Measurements from ENCODE around the gene ADGRL3. TPM values are rescaled to one million over a fixed set of nuclear protein-coding genes. Genes with fewer than 3 reads are reported as not detected.

ADGRL3 gene
- total and polyA plus RNA-seq, 3 donors from 2014 or later, result 11.6 to 21.6 (median 12.8) TPM

- no peak for DNase-seq
- Histone ChIP-seq H3K4me3 (no peak overlapping the region), H3K27ac (no peak overlapping the region), H3K4me1 (no peaks in the 10 kb centered on the region), H3K9me3 (no peaks in the 10 kb centered on the region), H3K27me3 (no peaks in the 10 kb centered on the region), H3K36me3 (ENCODE audit: low read depth, missing control alignments) (no peaks in the 10 kb centered on the region)
- no peak for TF ChIP-seq POLR2A (IDR thresholded peaks at IDR 0.05)
- TF ChIP-seq CTCF (IDR thresholded peaks at IDR 0.05), result no peak
- 55 to 91% methylated on average over 1 of the region's 1 CpG for WGBS, 2 donors
- intact Hi-C loops (cut with DNase I; ENCODE audit: low total_unique reads), result no loop called here
Measured at GRCh38 chr4:61175495-61175894, 24.6 kb upstream of the ADGRL3 start.

- intact Hi-C loops (cut with DNase I; ENCODE audit: low total_unique reads), result no loop called here
- TF ChIP-seq CTCF (IDR thresholded peaks at IDR 0.05) (no peak), POLR2A (IDR thresholded peaks at IDR 0.05) (no peak)
- 90 to 91% methylated on average over 2 of the region's 2 CpGs for WGBS, 2 donors
- H3K4me3 ChIP-seq, result no peak overlapping the region
- DNase-seq, result no peak
- no peaks in the 10 kb centered on the region for H3K4me1 ChIP-seq
- H3K27ac ChIP-seq, result no peak overlapping the region
- H3K27me3 ChIP-seq, result no peaks in the 10 kb centered on the region
- no peaks in the 10 kb centered on the region for H3K9me3 ChIP-seq
- H3K36me3 ChIP-seq (ENCODE audit: low read depth, missing control alignments), result no peaks in the 10 kb centered on the region
Measured at GRCh38 chr4:61177367-61177766, 22.8 kb upstream of the ADGRL3 start.

GRCh38 chr4:61180405-61180804, 19.7 kb upstream of the ADGRL3 start:
- no peaks in the 10 kb centered on the region for H3K4me1 ChIP-seq
- no peaks in the 10 kb centered on the region for H3K36me3 ChIP-seq (ENCODE audit: low read depth, missing control alignments)
- 43 to 47% methylated on average over 5 of the region's 5 CpGs for WGBS, 2 donors
- no peak for TF ChIP-seq POLR2A (IDR thresholded peaks at IDR 0.05)
- TF ChIP-seq CTCF (IDR thresholded peaks at IDR 0.05), result no peak
- no peak overlapping the region for H3K4me3 ChIP-seq
- no peak overlapping the region for H3K27ac ChIP-seq
- no peaks in the 10 kb centered on the region for H3K9me3 ChIP-seq
- no peaks in the 10 kb centered on the region for H3K27me3 ChIP-seq
- no peak for DNase-seq
- intact Hi-C loops (cut with DNase I; ENCODE audit: low total_unique reads), result no loop called here

GRCh38 chr4:61182915-61183314, 17.2 kb upstream of the ADGRL3 start:
- Histone ChIP-seq H3K9me3 (no peaks in the 10 kb centered on the region), H3K27ac (no peak overlapping the region), H3K36me3 (ENCODE audit: low read depth, missing control alignments) (no peaks in the 10 kb centered on the region), H3K27me3 (no peaks in the 10 kb centered on the region), H3K4me3 (no peak overlapping the region), H3K4me1 (no peaks in the 10 kb centered on the region)
- WGBS, 2 donors, result 89 to 95% methylated on average over 1 of the region's 1 CpG
- intact Hi-C loops (cut with DNase I; ENCODE audit: low total_unique reads), result no loop called here
- TF ChIP-seq POLR2A (IDR thresholded peaks at IDR 0.05), result no peak
- no peak for TF ChIP-seq CTCF (IDR thresholded peaks at IDR 0.05)
- DNase-seq, result no peak

GRCh38 chr4:61185288-61185687, 14.8 kb upstream of the ADGRL3 start:
- Histone ChIP-seq H3K36me3 (ENCODE audit: low read depth, missing control alignments) (no peaks in the 10 kb centered on the region), H3K27me3 (no peaks in the 10 kb centered on the region), H3K4me1 (no peaks in the 10 kb centered on the region), H3K9me3 (no peaks in the 10 kb centered on the region), H3K4me3 (no peak overlapping the region), H3K27ac (no peak overlapping the region)
- no peak for DNase-seq
- intact Hi-C loops (cut with DNase I; ENCODE audit: low total_unique reads), result no loop called here
- TF ChIP-seq CTCF (IDR thresholded peaks at IDR 0.05) (no peak), POLR2A (IDR thresholded peaks at IDR 0.05) (no peak)
